ENCODE data around the gene PGAP1. TPM values are rescaled to one million over a fixed set of nuclear protein-coding genes. Genes with fewer than 3 reads are reported as not detected.
A peak's percentile ranks its signal among the peaks of the same experiment; 100 is the strongest.

Gene PGAP1
- polyA plus RNA-seq, 4 donors, result 0.54 to 17.8 (median 2.0) TPM

DNA sequence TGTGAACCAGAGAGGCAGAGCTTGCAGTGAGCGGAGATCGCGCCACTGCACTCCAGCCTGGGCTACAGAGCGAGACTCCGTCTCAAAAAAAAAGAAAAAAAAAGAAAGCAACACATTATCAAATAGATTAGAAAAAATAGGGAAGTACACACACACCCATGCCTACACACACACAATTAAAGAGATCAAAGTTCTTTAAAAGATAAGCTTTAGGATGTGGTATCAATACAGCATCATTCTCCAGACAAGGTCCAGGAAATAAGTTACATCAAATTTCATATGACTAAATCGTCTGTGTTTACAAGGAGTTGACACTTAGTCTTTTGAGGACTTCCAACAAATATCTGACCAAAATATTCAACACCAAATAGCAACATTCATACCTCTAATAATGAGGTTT, 25.7 kb downstream of the PGAP1 start:
- H3K4me3 ChIP-seq (ENCODE audit: low read depth in 1 of 3, low read length in 3 of 3), result no peak overlapping the region
- peak; percentile 11 to 77 for DNase-seq
- peak; percentile 5 for FAIRE-seq
- H3K4me1 ChIP-seq (ENCODE audit: control insufficient read depth in 3 of 3, insufficient read depth in 2 of 3, low read depth in 1 of 3, low read length in 2 of 3), result no peaks in the 10 kb centered on the region
- H3K36me3 ChIP-seq (ENCODE audit: control insufficient read depth in 3 of 3, insufficient read depth in 2 of 3, low read depth in 1 of 3, low read length in 3 of 3), result peaks cover 3 to 19% (median 12%) of the 10 kb centered on the region in 3 donors
- no peaks in the 10 kb centered on the region for H3K27me3 ChIP-seq (ENCODE audit: control insufficient read depth in 3 of 3, insufficient read depth in 3 of 3, low read length in 3 of 3)
- no peak overlapping the region for H3K27ac ChIP-seq (ENCODE audit: low read depth in 1 of 3, low read length in 2 of 3)
- 24 to 56% (median 46%) methylated on average over 6 of the region's 6 CpGs for WGBS, 3 donors
- H3K9me3 ChIP-seq (ENCODE audit: control insufficient read depth in 2 of 2, insufficient read depth in 1 of 2, low read depth in 1 of 2, low read length in 1 of 2), result no peaks in the 10 kb centered on the region

- Histone ChIP-seq H3K4me1 (ENCODE audit: control insufficient read depth in 3 of 3, insufficient read depth in 2 of 3, low read depth in 1 of 3, low read length in 2 of 3) (no peaks in the 10 kb centered on the region), H3K27ac (ENCODE audit: low read depth in 1 of 3, low read length in 2 of 3) (no peak overlapping the region), H3K9me3 (ENCODE audit: control insufficient read depth in 2 of 2, insufficient read depth in 1 of 2, low read depth in 1 of 2, low read length in 1 of 2) (no peaks in the 10 kb centered on the region), H3K36me3 (ENCODE audit: control insufficient read depth in 3 of 3, insufficient read depth in 2 of 3, low read depth in 1 of 3, low read length in 3 of 3) (peaks cover 3 to 19% (median 12%) of the 10 kb centered on the region in 3 donors), H3K4me3 (ENCODE audit: low read depth in 1 of 3, low read length in 3 of 3) (no peak overlapping the region), H3K27me3 (ENCODE audit: control insufficient read depth in 3 of 3, insufficient read depth in 3 of 3, low read length in 3 of 3) (no peaks in the 10 kb centered on the region)
- FAIRE-seq (no peak), DNase-seq (no peak)
- WGBS, 3 donors, result 75 to 90% (median 84%) methylated on average over 3 of the region's 3 CpGs
Measured at GRCh38 chr2:196899976-196900375, 26.5 kb downstream of the PGAP1 start.

GRCh38 chr2:196891136-196891535, 35.4 kb downstream of the PGAP1 start:
- H3K4me1 ChIP-seq (ENCODE audit: control insufficient read depth in 3 of 3, insufficient read depth in 2 of 3, low read depth in 1 of 3, low read length in 2 of 3), result no peaks in the 10 kb centered on the region

GRCh38 chr2:196887431-196887830, 39.1 kb downstream of the PGAP1 start:
- Histone ChIP-seq H3K36me3 (ENCODE audit: control insufficient read depth in 3 of 3, insufficient read depth in 2 of 3, low read depth in 1 of 3, low read length in 3 of 3) (peaks cover 0 to 10% (median 0%) of the 10 kb centered on the region in 3 donors), H3K9me3 (ENCODE audit: control insufficient read depth in 2 of 2, insufficient read depth in 1 of 2, low read depth in 1 of 2, low read length in 1 of 2) (no peaks in the 10 kb centered on the region), H3K27ac (ENCODE audit: low read depth in 1 of 3, low read length in 2 of 3) (no peak overlapping the region), H3K27me3 (ENCODE audit: control insufficient read depth in 3 of 3, insufficient read depth in 3 of 3, low read length in 3 of 3) (no peaks in the 10 kb centered on the region), H3K4me1 (ENCODE audit: control insufficient read depth in 3 of 3, insufficient read depth in 2 of 3, low read depth in 1 of 3, low read length in 2 of 3) (no peaks in the 10 kb centered on the region), H3K4me3 (ENCODE audit: low read depth in 1 of 3, low read length in 3 of 3) (no peak overlapping the region)
- DNase-seq (no peak), FAIRE-seq (no peak)

More at GRCh38 chr2:196891136-196891535, 35.4 kb downstream of the PGAP1 start:
- FAIRE-seq, result no peak
- no peak overlapping the region for H3K27ac ChIP-seq (ENCODE audit: low read depth in 1 of 3, low read length in 2 of 3)
- no peaks in the 10 kb centered on the region for H3K27me3 ChIP-seq (ENCODE audit: control insufficient read depth in 3 of 3, insufficient read depth in 3 of 3, low read length in 3 of 3)
- DNase-seq, result no peak
- 75 to 88% (median 77%) methylated on average over 2 of the region's 2 CpGs for WGBS, 3 donors
- H3K9me3 ChIP-seq (ENCODE audit: control insufficient read depth in 2 of 2, insufficient read depth in 1 of 2, low read depth in 1 of 2, low read length in 1 of 2), result no peaks in the 10 kb centered on the region
- peaks cover 0 to 10% (median 3%) of the 10 kb centered on the region in 3 donors for H3K36me3 ChIP-seq (ENCODE audit: control insufficient read depth in 3 of 3, insufficient read depth in 2 of 3, low read depth in 1 of 3, low read length in 3 of 3)
- no peak overlapping the region for H3K4me3 ChIP-seq (ENCODE audit: low read depth in 1 of 3, low read length in 3 of 3)

GRCh38 chr2:196884368-196884767, 42.1 kb downstream of the PGAP1 start:
- FAIRE-seq, result peak; percentile 61
- Histone ChIP-seq H3K9me3 (ENCODE audit: control insufficient read depth in 2 of 2, insufficient read depth in 1 of 2, low read depth in 1 of 2, low read length in 1 of 2) (no peaks in the 10 kb centered on the region), H3K36me3 (ENCODE audit: control insufficient read depth in 3 of 3, insufficient read depth in 2 of 3, low read depth in 1 of 3, low read length in 3 of 3) (peaks cover 0 to 6% (median 0%) of the 10 kb centered on the region in 3 donors), H3K27me3 (ENCODE audit: control insufficient read depth in 3 of 3, insufficient read depth in 3 of 3, low read length in 3 of 3) (no peaks in the 10 kb centered on the region), H3K4me1 (ENCODE audit: control insufficient read depth in 3 of 3, insufficient read depth in 2 of 3, low read depth in 1 of 3, low read length in 2 of 3) (no peaks in the 10 kb centered on the region), H3K4me3 (ENCODE audit: low read depth in 1 of 3, low read length in 3 of 3) (no peak overlapping the region), H3K27ac (ENCODE audit: low read depth in 1 of 3, low read length in 2 of 3) (no peak overlapping the region)
- WGBS, 3 donors, result 77 to 91% (median 81%) methylated on average over 2 of the region's 2 CpGs
- no peak for DNase-seq

DNA sequence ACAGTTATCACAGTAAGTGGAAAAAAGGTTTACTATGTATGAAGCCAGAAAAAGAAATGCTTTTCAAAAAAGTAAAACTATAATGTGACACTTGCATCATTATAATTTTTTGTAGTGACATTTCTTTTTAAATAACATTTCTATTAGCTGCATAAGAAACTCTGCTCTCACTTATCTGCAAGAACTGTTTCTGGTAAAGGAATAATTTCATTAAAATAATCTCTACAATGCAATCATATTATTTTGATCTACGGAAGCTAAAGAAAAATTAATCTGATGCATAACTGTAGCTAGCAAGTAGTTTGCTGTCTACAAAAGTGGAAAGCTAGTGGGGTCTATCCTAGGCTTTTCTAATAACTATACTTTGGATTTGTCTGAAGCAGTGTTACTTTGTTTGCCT, 50.1 kb downstream of the PGAP1 start:
- WGBS, 3 donors, result 85 to 97% (median 89%) methylated on average over 1 of the region's 1 CpG
- FAIRE-seq, result no peak
- DNase-seq, result no peak
- Histone ChIP-seq H3K9me3 (ENCODE audit: control insufficient read depth in 2 of 2, insufficient read depth in 1 of 2, low read depth in 1 of 2, low read length in 1 of 2) (peaks cover 0 to 5% of the 10 kb centered on the region in 2 donors), H3K36me3 (ENCODE audit: control insufficient read depth in 3 of 3, insufficient read depth in 2 of 3, low read depth in 1 of 3, low read length in 3 of 3) (peaks cover 0 to 8% (median 0%) of the 10 kb centered on the region in 3 donors), H3K4me3 (ENCODE audit: low read depth in 1 of 3, low read length in 3 of 3) (no peak overlapping the region), H3K4me1 (ENCODE audit: control insufficient read depth in 3 of 3, insufficient read depth in 2 of 3, low read depth in 1 of 3, low read length in 2 of 3) (no peaks in the 10 kb centered on the region), H3K27me3 (ENCODE audit: control insufficient read depth in 3 of 3, insufficient read depth in 3 of 3, low read length in 3 of 3) (no peaks in the 10 kb centered on the region), H3K27ac (ENCODE audit: low read depth in 1 of 3, low read length in 2 of 3) (no peak overlapping the region)

DNA sequence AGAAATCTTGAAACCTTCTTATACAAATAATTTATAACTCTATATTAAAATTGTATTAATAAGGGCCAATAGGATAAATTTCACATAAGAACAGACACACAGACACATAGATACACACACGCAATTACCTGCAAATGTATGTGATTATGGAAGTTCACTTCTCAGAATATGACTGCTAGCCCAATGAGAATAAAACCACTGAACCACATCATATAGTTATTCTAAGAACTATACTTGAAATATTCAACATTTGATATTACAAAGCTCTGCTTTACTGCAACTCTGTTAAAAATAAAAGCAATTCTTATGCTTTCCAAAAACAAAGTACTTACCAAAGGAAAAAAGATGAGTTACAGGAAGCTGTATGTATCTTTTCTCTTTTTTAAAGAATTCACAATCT, 51.1 kb downstream of the PGAP1 start:
- peaks cover 0 to 8% (median 0%) of the 10 kb centered on the region in 3 donors for H3K36me3 ChIP-seq (ENCODE audit: control insufficient read depth in 3 of 3, insufficient read depth in 2 of 3, low read depth in 1 of 3, low read length in 3 of 3)
- FAIRE-seq, result no peak

GRCh38 chr2:196873511-196873910, 53.0 kb downstream of the PGAP1 start:
- H3K9me3 ChIP-seq (ENCODE audit: control insufficient read depth in 2 of 2, insufficient read depth in 1 of 2, low read depth in 1 of 2, low read length in 1 of 2), result no peaks in the 10 kb centered on the region
- DNase-seq, result peak; percentile 55 to 56
- H3K4me1 ChIP-seq (ENCODE audit: control insufficient read depth in 3 of 3, insufficient read depth in 2 of 3, low read depth in 1 of 3, low read length in 2 of 3), result no peaks in the 10 kb centered on the region
- H3K36me3 ChIP-seq (ENCODE audit: control insufficient read depth in 3 of 3, insufficient read depth in 2 of 3, low read depth in 1 of 3, low read length in 3 of 3), result peaks cover 0 to 11% (median 0%) of the 10 kb centered on the region in 3 donors
- FAIRE-seq, result peak; percentile 36
- WGBS, 3 donors, result 12 to 58% (median 46%) methylated on average over 1 of the region's 1 CpG
- no peak overlapping the region for H3K4me3 ChIP-seq (ENCODE audit: low read depth in 1 of 3, low read length in 3 of 3)
- no peaks in the 10 kb centered on the region for H3K27me3 ChIP-seq (ENCODE audit: control insufficient read depth in 3 of 3, insufficient read depth in 3 of 3, low read length in 3 of 3)
- no peak overlapping the region for H3K27ac ChIP-seq (ENCODE audit: low read depth in 1 of 3, low read length in 2 of 3)

More for the DNA sequence above, 51.1 kb downstream of the PGAP1 start:
- Histone ChIP-seq H3K4me1 (ENCODE audit: control insufficient read depth in 3 of 3, insufficient read depth in 2 of 3, low read depth in 1 of 3, low read length in 2 of 3) (no peaks in the 10 kb centered on the region), H3K27ac (ENCODE audit: low read depth in 1 of 3, low read length in 2 of 3) (no peak overlapping the region), H3K27me3 (ENCODE audit: control insufficient read depth in 3 of 3, insufficient read depth in 3 of 3, low read length in 3 of 3) (no peaks in the 10 kb centered on the region), H3K4me3 (ENCODE audit: low read depth in 1 of 3, low read length in 3 of 3) (no peak overlapping the region), H3K9me3 (ENCODE audit: control insufficient read depth in 2 of 2, insufficient read depth in 1 of 2, low read depth in 1 of 2, low read length in 1 of 2) (peaks cover 0 to 5% of the 10 kb centered on the region in 2 donors)
- WGBS, 3 donors, result 89 to 94% (median 91%) methylated on average over 1 of the region's 1 CpG
- no peak for DNase-seq

- 63 to 72% (median 71%) methylated on average over 1 of the region's 1 CpG for WGBS, 3 donors
- Histone ChIP-seq H3K4me1 (ENCODE audit: control insufficient read depth in 3 of 3, insufficient read depth in 2 of 3, low read depth in 1 of 3, low read length in 2 of 3) (no peaks in the 10 kb centered on the region), H3K36me3 (ENCODE audit: control insufficient read depth in 3 of 3, insufficient read depth in 2 of 3, low read depth in 1 of 3, low read length in 3 of 3) (peaks cover 0 to 7% (median 2%) of the 10 kb centered on the region in 3 donors), H3K9me3 (ENCODE audit: control insufficient read depth in 2 of 2, insufficient read depth in 1 of 2, low read depth in 1 of 2, low read length in 1 of 2) (peaks cover 0 to 4% of the 10 kb centered on the region in 2 donors), H3K4me3 (ENCODE audit: low read depth in 1 of 3, low read length in 3 of 3) (no peak overlapping the region), H3K27ac (ENCODE audit: low read depth in 1 of 3, low read length in 2 of 3) (no peak overlapping the region), H3K27me3 (ENCODE audit: control insufficient read depth in 3 of 3, insufficient read depth in 3 of 3, low read length in 3 of 3) (no peaks in the 10 kb centered on the region)
- DNase-seq (no peak), FAIRE-seq (no peak)
Measured at GRCh38 chr2:196854629-196855028, 71.9 kb downstream of the PGAP1 start.
